ENCODE results near the gene RGS19. TPM values are rescaled to one million over a fixed set of nuclear protein-coding genes. Genes with fewer than 3 reads are reported as not detected.

Gene RGS19
- 100 to 1,000 TPM; 117 to 124 TPM for total RNA-seq

GRCh38 chr20:64079273-64080012 is at the start of gene RGS19:
TSS of gene RGS19 (minus strand) at chr20:64079518. CDS start at chr20:64076886, 2,632 bp downstream.

GRCh38 chr20:64106981-64107735 is 27.8 kb upstream of the RGS19 start, which contains the start of gene NPBWR2:
TSS of gene NPBWR2 (minus strand) at chr20:64107565. CDS start at chr20:64106831, 734 bp downstream.

GRCh38 chr20:64083804-64084684 is 4.7 kb upstream of the RGS19 start, which contains the start of gene LKAAEAR1:
TSS of gene LKAAEAR1 (minus strand) at chr20:64084398. CDS start at chr20:64084219, 179 bp downstream.

GRCh38 chr20:64080013-64080812 is 895 bp upstream of the RGS19 start, which contains the start of gene OPRL1:
TSS of gene OPRL1 (plus strand) at chr20:64080082. CDS start at chr20:64092721, 12,639 bp downstream.

GRCh38 chr20:64062596-64063388 is 16.5 kb downstream of the RGS19 start, which contains the start of gene TCEA2:
TSS of gene TCEA2 (plus strand) at chr20:64063198. CDS start at chr20:64063313, 115 bp downstream.

GRCh38 chr20:64049060-64049877 is 30.0 kb downstream of the RGS19 start, which contains the start of gene SOX18:
TSS of gene SOX18 (minus strand) at chr20:64049639. CDS start at chr20:64049516, 123 bp downstream.

GRCh38 chr20:64035933-64036345 is 43.4 kb downstream of the RGS19 start, which contains the start of gene C20orf204:
TSS of gene C20orf204 (plus strand) at chr20:64036182. CDS start at chr20:64036324, 142 bp downstream.

Small RNA genes within 50 kb of the gene (microRNA-seq; reads per million reads assigned to microRNA genes)
- 1.5 reads per million for gene MIR6813 (ENCODE audit: borderline microRNAs expressed, borderline replicate concordance)

Other genes with a start within 250 kb of the RGS19 start
- gene ZBTB46, start 248.3 kb downstream of the RGS19 start, total RNA-seq, result under 1 TPM; 0.05 to 0.10 TPM
- under 1 TPM in 1 of 2 experiments, not detected in 1; 0.13 TPM for gene ABHD16B, start 218.0 kb downstream of the RGS19 start, total RNA-seq
- 10 to 100 TPM; 42.7 to 44.8 TPM for gene TPD52L2, start 214.2 kb downstream of the RGS19 start, total RNA-seq
- 10 to 100 TPM; 48.1 to 51.1 TPM for gene DNAJC5, start 184.4 kb downstream of the RGS19 start, total RNA-seq
- gene UCKL1, start 123.1 kb downstream of the RGS19 start, total RNA-seq, result 10 to 100 TPM; 37.3 to 40.1 TPM
- 10 to 100 TPM; 23.4 to 24.6 TPM for gene ZNF512B, start 109.6 kb downstream of the RGS19 start, total RNA-seq
- gene SAMD10, start 99.9 kb downstream of the RGS19 start, total RNA-seq, result 10 to 100 TPM; 20.5 to 20.7 TPM
- 10 to 100 TPM; 71.1 to 71.3 TPM for gene PRPF6, start 98.4 kb downstream of the RGS19 start, total RNA-seq
- 1 to 10 TPM; 2.7 to 3.6 TPM for gene C20orf204, start 43.3 kb downstream of the RGS19 start, total RNA-seq
- under 1 TPM; 0.28 to 0.31 TPM for gene SOX18, start 29.9 kb downstream of the RGS19 start, total RNA-seq
- 10 to 100 TPM; 65.0 to 69.1 TPM for gene TCEA2, start 16.3 kb downstream of the RGS19 start, total RNA-seq
- gene OPRL1, start 564 bp upstream of the RGS19 start, total RNA-seq, result 1 to 10 TPM; 1.8 to 1.9 TPM
- gene LKAAEAR1, start 4.9 kb upstream of the RGS19 start, total RNA-seq, result under 1 TPM; 0.31 to 0.45 TPM
- not detected for gene NPBWR2, start 28.0 kb upstream of the RGS19 start, total RNA-seq
- gene MYT1, start 84.9 kb upstream of the RGS19 start, total RNA-seq, result not detected
- 10 to 100 TPM; 75.0 to 78.9 TPM for gene PCMTD2, start 176.2 kb upstream of the RGS19 start, total RNA-seq